IMR-90 (cell line): ENCODE results near the gene LCN12. TPM values are rescaled to one million over a fixed set of nuclear protein-coding genes. Genes with fewer than 3 reads are reported as not detected.

Experiments used
- ATAC-seq: fragments of 200-7000 bp; cut with Tn5 transposase; 2 replicates; pipeline ENCODE4 v1.9.1; 2020; ENCODE audit warnings: low read depth, mild to moderate bottlenecking, moderate library complexity
- BruUV-seq: library from RNA; stranded (reverse); fragments of 400-500 nt; replicated peaks from 2 replicates; lab custom pipeline; 2021; lab: Mats Ljungman, UMichigan
- CTCF ChIA-PET: fragments of 300-600 bp; formaldehyde crosslinking; extraction: SDS; loops from one replicate; lab custom pipeline; 2021; ENCODE audit warnings: antibody characterized with exemption; lab: Yijun Ruan, JAX
- POLR2A ChIA-PET: fragments of 300-600 bp; sonication (Branson Sonifier 250); formaldehyde crosslinking; loops from one replicate; lab custom pipeline; 2022; ENCODE audit warnings: antibody characterized with exemption; ENCODE audit not compliant: unreplicated experiment; lab: Charles Lee
- DNase-seq: peaks from one replicate; pipeline ENCODE4 v3.0.0; 2013
- H2AFZ ChIP-seq: replicated peaks from 2 replicates; pipeline ENCODE3; 2013; ENCODE audit warnings: low read length, mild to moderate bottlenecking; ENCODE audit not compliant: poor library complexity
- H2AK5ac ChIP-seq: 2 replicates; pipeline ENCODE4 v1.6.1; 2013; ENCODE audit warnings: low read depth, low read length, inconsistent platforms
- H2AK9ac ChIP-seq: replicated peaks from 2 replicates; pipeline ENCODE3; 2013; ENCODE audit warnings: mild to moderate bottlenecking, low read depth, low read length, moderate library complexity; ENCODE audit not compliant: poor library complexity
- H2BK120ac ChIP-seq: 2 replicates; pipeline ENCODE4 v1.6.1; 2013; ENCODE audit warnings: low read depth, low read length, inconsistent platforms
- H2BK15ac ChIP-seq: 3 replicates; pipeline ENCODE4 v1.6.1; 2013; ENCODE audit warnings: low read depth, low read length, inconsistent platforms
- H2BK20ac ChIP-seq: 2 replicates; pipeline ENCODE4 v1.6.1; 2013; ENCODE audit warnings: low read depth, mild to moderate bottlenecking, inconsistent platforms, low read length, moderate library complexity
- H2BK5ac ChIP-seq: 2 replicates; pipeline ENCODE4 v1.6.1; 2013; ENCODE audit warnings: mild to moderate bottlenecking, low read depth, low read length, inconsistent platforms; ENCODE audit not compliant: poor library complexity, severe bottlenecking
- H3K14ac ChIP-seq: replicated peaks from 2 replicates; pipeline ENCODE4 v1.6.1; 2013; ENCODE audit warnings: low read depth, low read length, inconsistent platforms
- H3K18ac ChIP-seq: 2 replicates; pipeline ENCODE4 v1.6.1; 2013; ENCODE audit warnings: low read depth, low read length, control low read depth
- H3K23ac ChIP-seq: 2 replicates; pipeline ENCODE4 v1.6.1; 2013; ENCODE audit warnings: low read depth, low read length, inconsistent platforms
- H3K27ac ChIP-seq: 2 replicates; pipeline ENCODE4 v1.5.1; 2013; ENCODE audit warnings: mild to moderate bottlenecking, control low read depth, low read length; ENCODE audit not compliant: insufficient read depth
- H3K27me3 ChIP-seq: 2 replicates; pipeline ENCODE4 v1.6.1; 2013; ENCODE audit warnings: low read length; ENCODE audit not compliant: control insufficient read depth, insufficient read depth
- H3K36me3 ChIP-seq: 2 replicates; pipeline ENCODE4 v1.6.1; 2013; ENCODE audit warnings: low read length, mixed read lengths; ENCODE audit not compliant: control insufficient read depth, insufficient read depth
- H3K4ac ChIP-seq: 2 replicates; pipeline ENCODE4 v1.6.1; 2013; ENCODE audit warnings: low read depth, low read length, inconsistent platforms
- H3K4me1 ChIP-seq: 2 replicates; pipeline ENCODE4 v1.6.1; 2013; ENCODE audit warnings: low read length, mixed read lengths; ENCODE audit not compliant: control insufficient read depth, insufficient read depth
- H3K4me2 ChIP-seq: 2 replicates; pipeline ENCODE4 v1.6.1; 2013; ENCODE audit warnings: low read depth, mild to moderate bottlenecking, control low read depth, low read length, moderate library complexity
- H3K4me3 ChIP-seq: 2 replicates; pipeline ENCODE4 v1.5.1; 2013; ENCODE audit warnings: low read depth, mild to moderate bottlenecking, control low read depth, low read length, moderate library complexity; ENCODE audit not compliant: insufficient read depth
- H3K56ac ChIP-seq: 2 replicates; pipeline ENCODE4 v1.6.1; 2013; ENCODE audit warnings: low read length, inconsistent platforms; ENCODE audit not compliant: insufficient read depth; ENCODE audit errors: extremely low read depth
- H3K79me1 ChIP-seq, 2 experiments: 2 replicates each; pipeline ENCODE4 v1.6.1; 2013; ENCODE audit warnings: low read length in 2 of 2, inconsistent platforms in 1 of 2, low read depth in 1 of 2
- H3K9ac ChIP-seq: 2 replicates; pipeline ENCODE4 v1.6.1; 2013; ENCODE audit warnings: low read depth, low read length, control low read depth
- H3K9me1 ChIP-seq: 2 replicates; pipeline ENCODE4 v1.6.1; 2013; ENCODE audit warnings: low read length, inconsistent platforms; ENCODE audit not compliant: insufficient read depth
- H3K9me3 ChIP-seq: 2 replicates; pipeline ENCODE4 v1.6.1; 2013; ENCODE audit warnings: low read length; ENCODE audit not compliant: control insufficient read depth, insufficient read depth
- H4K20me1 ChIP-seq: 2 replicates; pipeline ENCODE4 v1.6.1; 2013; ENCODE audit warnings: low read length, inconsistent platforms; ENCODE audit not compliant: insufficient read depth
- H4K5ac ChIP-seq: 2 replicates; pipeline ENCODE4 v1.6.1; 2013; ENCODE audit warnings: mild to moderate bottlenecking, low read depth, low read length, control low read depth
- H4K8ac ChIP-seq, 2 experiments: 2 replicates each; pipeline ENCODE4 v1.6.1; 2013; ENCODE audit warnings: low read depth in 2 of 2, low read length in 2 of 2, control low read depth in 1 of 2, inconsistent platforms in 1 of 2
- H4K91ac ChIP-seq: 2 replicates; pipeline ENCODE4 v1.6.1; 2013; ENCODE audit warnings: low read depth, low read length, inconsistent platforms; ENCODE audit not compliant: insufficient read depth
- CEBPB ChIP-seq: IDR thresholded peaks from 2 replicates; pipeline ENCODE4 v1.6.1; 2012; ENCODE audit warnings: low read depth, low read length, improper control_type of control experiment
- ELK1 ChIP-seq: fragments of 150-350 bp; IDR thresholded peaks from 2 replicates; pipeline ENCODE4 v1.6.1; 2016; ENCODE audit warnings: low read depth, mild to moderate bottlenecking, low read length, moderate library complexity, borderline replicate concordance
- MAFK ChIP-seq: IDR thresholded peaks from 2 replicates; pipeline ENCODE4 v1.6.1; 2012; ENCODE audit warnings: low read depth, low read length, improper control_type of control experiment
- MAZ ChIP-seq: IDR thresholded peaks from 2 replicates; pipeline ENCODE4 v1.6.1; 2012; ENCODE audit warnings: low read depth, mild to moderate bottlenecking, low read length, improper control_type of control experiment, moderate library complexity, borderline replicate concordance
- NFE2L2 ChIP-seq: fragments of 150-350 bp; IDR thresholded peaks from 2 replicates; pipeline ENCODE4 v1.6.1; 2016; ENCODE audit warnings: low read depth, mild to moderate bottlenecking, low read length
- RFX5 ChIP-seq: IDR thresholded peaks from 2 replicates; pipeline ENCODE4 v1.8.0; 2012; ENCODE audit warnings: low read depth, mild to moderate bottlenecking, low read length, moderate library complexity
- WGBS, 2 experiments: methylation state at CpG; one replicate each; pipeline versions ENCODE4 v1.1.5 to v1.1.7; 2013; ENCODE audit warnings: missing lambda C conversion rate in 2 of 2; ENCODE audit not compliant: insufficient read length in 1 of 2; ENCODE audit errors: extremely low coverage in 2 of 2; 5-methylcytosine and 5-hydroxymethylcytosine counted together
- dilution Hi-C: fragments of 300-500 bp; cut with HindIII; formaldehyde crosslinking; loops from one replicate; pipeline ENCODE4 v1.14.3; 2018; ENCODE audit warnings: low sequenced_read_pairs; ENCODE audit not compliant: unreplicated experiment
- in situ Hi-C: fragments of 300-500 bp; cut with MboI; formaldehyde crosslinking; loops from 3 replicates; pipeline ENCODE4 v1.14.3; 2019; ENCODE audit warnings: low sequenced_read_pairs, inconsistent platforms, mixed read lengths
- intact Hi-C: fragments of 100-400 bp; cut with micrococcal nuclease; formaldehyde crosslinking; loops from 2 replicates; pipeline ENCODE4 v1.10.0; 2022
- polyA plus RNA-seq, 3 experiments: library from polyadenylated mRNA; depleted of rRNA; stranded (reverse); fragments of >200 nt; gene quantifications; 2 replicates each; pipeline ENCODE4 v1.2.3, GENCODE V29; 2012; ENCODE audit warnings: low replicate concordance in 1 of 3
- total RNA-seq: library from RNA; depleted of rRNA; stranded (reverse); fragments of >200 nt; gene quantifications from 2 replicates; pipeline ENCODE4 v1.2.3, GENCODE V29; 2012
- TF ChIP-seq, protein P1 (sequence below): conservative IDR thresholded peaks from 2 replicates; pipeline ENCODE4 v1.5.1; 2012; ENCODE audit warnings: mild to moderate bottlenecking, low read depth, low read length, improper control_type of control experiment

LCN12 gene
- total and polyA plus RNA-seq, 2 of the 4 experiments (the other 2 are of a cell fraction) = 0.12 TPM; not detected in 1

DNA sequence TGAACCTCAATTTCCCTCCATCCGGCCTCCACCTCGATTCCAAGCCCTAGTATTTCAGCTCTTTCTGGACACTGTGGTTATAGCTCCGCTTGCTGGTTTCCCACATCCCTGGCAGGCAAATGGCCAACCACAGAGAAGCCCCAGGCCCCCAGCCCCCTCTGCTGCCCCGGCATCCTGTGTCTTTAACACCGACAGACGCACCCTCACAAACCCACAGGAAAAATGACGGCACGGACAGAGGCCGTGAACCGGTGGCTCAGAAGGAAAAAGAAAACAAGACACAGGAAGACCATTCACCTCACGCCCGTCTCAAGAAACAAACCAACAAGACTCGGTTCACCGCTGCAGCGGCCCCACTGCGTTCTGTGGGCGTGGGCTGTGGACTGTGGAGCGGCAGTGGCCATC is 45.8 kb downstream of the LCN12 start:
- no peak overlapping the region; the same call in 1 of the 2 replicates for H2AK5ac ChIP-seq
- no peak overlapping the region; the same call in 1 of the 2 replicates for H4K5ac ChIP-seq
- no peak overlapping the region for H2BK15ac ChIP-seq
- no peak overlapping the region for H3K4me2 ChIP-seq
- no peaks in the 10 kb centered on the region; the same call in 1 of the 2 replicates for H4K20me1 ChIP-seq
- H4K91ac ChIP-seq = no peak overlapping the region
- no peak overlapping the region for H2BK20ac ChIP-seq
- no peaks in the 10 kb centered on the region for H3K27me3 ChIP-seq
- H3K9me1 ChIP-seq = peaks cover 8% of the 10 kb centered on the region
- no peak overlapping the region for H3K27ac ChIP-seq
- POLR2A ChIA-PET = no interaction called here
- ATAC-seq (no peak), DNase-seq (no peak)
- no peak overlapping the region for H3K23ac ChIP-seq
- BruUV-seq = no TSS peak
- H4K8ac ChIP-seq = peak overlapping the region in 1 of 2 experiments; percentile 2; a peak in 1 of 4 replicates
- TF ChIP-seq MAZ = no peak
- TF ChIP-seq, protein P1, sequence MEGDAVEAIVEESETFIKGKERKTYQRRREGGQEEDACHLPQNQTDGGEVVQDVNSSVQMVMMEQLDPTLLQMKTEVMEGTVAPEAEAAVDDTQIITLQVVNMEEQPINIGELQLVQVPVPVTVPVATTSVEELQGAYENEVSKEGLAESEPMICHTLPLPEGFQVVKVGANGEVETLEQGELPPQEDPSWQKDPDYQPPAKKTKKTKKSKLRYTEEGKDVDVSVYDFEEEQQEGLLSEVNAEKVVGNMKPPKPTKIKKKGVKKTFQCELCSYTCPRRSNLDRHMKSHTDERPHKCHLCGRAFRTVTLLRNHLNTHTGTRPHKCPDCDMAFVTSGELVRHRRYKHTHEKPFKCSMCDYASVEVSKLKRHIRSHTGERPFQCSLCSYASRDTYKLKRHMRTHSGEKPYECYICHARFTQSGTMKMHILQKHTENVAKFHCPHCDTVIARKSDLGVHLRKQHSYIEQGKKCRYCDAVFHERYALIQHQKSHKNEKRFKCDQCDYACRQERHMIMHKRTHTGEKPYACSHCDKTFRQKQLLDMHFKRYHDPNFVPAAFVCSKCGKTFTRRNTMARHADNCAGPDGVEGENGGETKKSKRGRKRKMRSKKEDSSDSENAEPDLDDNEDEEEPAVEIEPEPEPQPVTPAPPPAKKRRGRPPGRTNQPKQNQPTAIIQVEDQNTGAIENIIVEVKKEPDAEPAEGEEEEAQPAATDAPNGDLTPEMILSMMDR = no peak
- TF ChIP-seq NFE2L2 = no peak
- TF ChIP-seq CEBPB = no peak
- no peak for TF ChIP-seq MAFK
- TF ChIP-seq ELK1 = no peak
- TF ChIP-seq RFX5 = no peak
- intact Hi-C loops = no loop called here
- H2BK120ac ChIP-seq = no peak overlapping the region
- H3K9me3 ChIP-seq = no peaks in the 10 kb centered on the region
- in situ Hi-C loops = no loop called here
- 53% methylated on average over 8 of the region's 18 CpGs; no CpG with 5 or more reads in 1 of the 2 experiments for WGBS, 2 experiments
- H2AFZ ChIP-seq = no peak overlapping the region
- H3K18ac ChIP-seq = no peak overlapping the region
- no peak overlapping the region for H3K56ac ChIP-seq
- H3K4me3 ChIP-seq = no peak overlapping the region
- H3K4ac ChIP-seq = peak overlapping the region; percentile 80
- peaks cover 21% of the 10 kb centered on the region for H3K4me1 ChIP-seq
- peaks cover 2 to 12% of the 10 kb centered on the region in 2 experiments; a peak in 3 of 4 replicates for H3K79me1 ChIP-seq
- dilution Hi-C loops = no loop called here
- H3K36me3 ChIP-seq = peaks cover 5% of the 10 kb centered on the region; the same call in 1 of the 2 replicates
- H2AK9ac ChIP-seq = no peak overlapping the region
- H3K9ac ChIP-seq = no peak overlapping the region
- no peak overlapping the region for H3K14ac ChIP-seq
- CTCF ChIA-PET = interaction anchor here (1.0 kb wide), 1 partner anchor 50 kb away, joined by 3 read pairs; no protein-coding TSS in a partner anchor
- H2BK5ac ChIP-seq = no peak overlapping the region
